GM23248 (cell line): ENCODE results near the gene GLIPR1L2.
"Not testable (repeated sequence)": the region's sequence is repeated elsewhere in the genome, so short reads cannot be mapped to it uniquely, and the experiment has no call there.

Source experiments
- EZH2 ChIP-seq: fragments of 200-600 bp; sonication (generic); IDR thresholded peaks from 2 replicates; pipeline ENCODE4 v1.6.1; 2018; ENCODE audit warnings: antibody characterized with exemption, mild to moderate bottlenecking; ENCODE audit not compliant: insufficient read depth, poor library complexity, severe bottlenecking
- EZH2phosphoT487 ChIP-seq: fragments of 200-600 bp; sonication (generic); IDR thresholded peaks from 2 replicates; pipeline ENCODE4 v1.6.1; 2018; ENCODE audit warnings: antibody characterized with exemption, moderate library complexity, mild to moderate bottlenecking, low read depth; ENCODE audit not compliant: insufficient read depth

GRCh38 chr12:75457866-75458265, 67.0 kb downstream of the GLIPR1L2 start:
- not testable (repeated sequence) for TF ChIP-seq EZH2, EZH2phosphoT487
